Measurements from ENCODE around the gene TNNI3. TPM values are rescaled to one million over a fixed set of nuclear protein-coding genes. Genes with fewer than 3 reads are reported as not detected.
A peak's percentile ranks its signal among the peaks of the same experiment; 100 is the strongest.

Gene TNNI3
- total RNA-seq, 2 experiments from 2014 or later: not detected

- ATAC-seq (ENCODE audit: poor library complexity) (no peak), DNase-seq (no peak)
- Mint-ChIP-seq H3K9me3 (no peaks in the 10 kb centered on the region), H3K4me3 (no peak overlapping the region), H3K36me3 (ENCODE audit: low read depth) (no peaks in the 10 kb centered on the region), H3K4me1 (ENCODE audit: low read depth) (no peaks in the 10 kb centered on the region), H3K27ac (no peak overlapping the region), H3K27me3 (peaks cover 43% of the 10 kb centered on the region)
- Histone ChIP-seq H3K4me3 (ENCODE audit: low read length) (no peak overlapping the region), H3K36me3 (ENCODE audit: insufficient read depth, low read length) (no peaks in the 10 kb centered on the region), H3K27ac (ENCODE audit: low read depth in 1 of 2, low read length in 2 of 2) (no peak overlapping the region), H3K27me3 (ENCODE audit: control insufficient read depth in 1 of 2, insufficient read depth in 2 of 2, low read length in 2 of 2) (peaks cover 31 to 34% of the 10 kb centered on the region in 2 experiments), H3K9me3 (ENCODE audit: control insufficient read depth in 1 of 2, insufficient read depth in 1 of 2, low read length in 2 of 2) (peaks cover 0 to 6% of the 10 kb centered on the region in 2 experiments), H3K4me1 (ENCODE audit: insufficient read depth, low read length) (no peaks in the 10 kb centered on the region)
- intact Hi-C loops (cut with DNase I, micrococcal nuclease): no loop called here
- ChIA-PET CTCF (no interaction called here), POLR2A (no interaction called here)
- TF ChIP-seq CTCF (IDR thresholded peaks at IDR 0.05): no peak
Observed at GRCh38 chr19:55134736-55135135, 22.8 kb downstream of the TNNI3 start.

GRCh38 chr19:55133639-55134444 is 23.7 kb downstream of the TNNI3 start:
- intact Hi-C loops (cut with DNase I, micrococcal nuclease): no loop called here
- ATAC-seq (ENCODE audit: poor library complexity) (no peak), DNase-seq (no peak)
- Mint-ChIP-seq H3K4me3 (no peak overlapping the region), H3K36me3 (ENCODE audit: low read depth) (no peaks in the 10 kb centered on the region), H3K9me3 (no peaks in the 10 kb centered on the region), H3K27ac (no peak overlapping the region), H3K27me3 (peaks cover 45% of the 10 kb centered on the region), H3K4me1 (ENCODE audit: low read depth) (no peaks in the 10 kb centered on the region)
- ChIA-PET POLR2A (no interaction called here), CTCF (no interaction called here)
- no peak for TF ChIP-seq CTCF (IDR thresholded peaks at IDR 0.05)
- Histone ChIP-seq H3K27me3 (ENCODE audit: control insufficient read depth in 1 of 2, insufficient read depth in 2 of 2, low read length in 2 of 2) (peaks cover 30 to 31% of the 10 kb centered on the region in 2 experiments), H3K9me3 (ENCODE audit: control insufficient read depth in 1 of 2, insufficient read depth in 1 of 2, low read length in 2 of 2) (peaks cover 0 to 6% of the 10 kb centered on the region in 2 experiments), H3K27ac (ENCODE audit: low read depth in 1 of 2, low read length in 2 of 2) (peak overlapping the region in 1 of 2 donors; percentile 30), H3K4me3 (ENCODE audit: low read length) (no peak overlapping the region), H3K36me3 (ENCODE audit: insufficient read depth, low read length) (no peaks in the 10 kb centered on the region), H3K4me1 (ENCODE audit: insufficient read depth, low read length) (no peaks in the 10 kb centered on the region)

- CTCF ChIA-PET: no interaction called here
- TF ChIP-seq CTCF (IDR thresholded peaks at IDR 0.05): no peak
- no peak overlapping the region for H3K27ac Mint-ChIP-seq
- no peaks in the 10 kb centered on the region for H3K9me3 Mint-ChIP-seq
- peaks cover 26 to 27% of the 10 kb centered on the region in 2 experiments for H3K27me3 ChIP-seq (ENCODE audit: control insufficient read depth in 1 of 2, insufficient read depth in 2 of 2, low read length in 2 of 2)
- peaks cover 49% of the 10 kb centered on the region for H3K27me3 Mint-ChIP-seq
- no peak overlapping the region for H3K27ac ChIP-seq (ENCODE audit: low read depth in 1 of 2, low read length in 2 of 2)
- POLR2A ChIA-PET: no interaction called here
- H3K9me3 ChIP-seq (ENCODE audit: control insufficient read depth in 1 of 2, insufficient read depth in 1 of 2, low read length in 2 of 2): peaks cover 0 to 6% of the 10 kb centered on the region in 2 experiments
- no peak overlapping the region for H3K4me3 Mint-ChIP-seq
- intact Hi-C loops (cut with DNase I, micrococcal nuclease): no loop called here
- H3K36me3 ChIP-seq (ENCODE audit: insufficient read depth, low read length): no peaks in the 10 kb centered on the region
- H3K4me1 ChIP-seq (ENCODE audit: insufficient read depth, low read length): no peaks in the 10 kb centered on the region
- H3K4me3 ChIP-seq (ENCODE audit: low read length): no peak overlapping the region
- DNase-seq (no peak), ATAC-seq (ENCODE audit: poor library complexity) (no peak)
- H3K36me3 Mint-ChIP-seq (ENCODE audit: low read depth): no peaks in the 10 kb centered on the region
- no peaks in the 10 kb centered on the region for H3K4me1 Mint-ChIP-seq (ENCODE audit: low read depth)
Observed at GRCh38 chr19:55132453-55133129, 24.9 kb downstream of the TNNI3 start.
